H9 (cell line): ENCODE results near the gene RNF31. TPM values are rescaled to one million over a fixed set of nuclear protein-coding genes. Genes with fewer than 3 reads are reported as not detected.

Experiments
- DNase-seq: peaks from one replicate; pipeline ENCODE4 v3.0.0-alpha.2; 2017
- H2AFZ ChIP-seq: one replicate; pipeline ENCODE4 v1.6.1; 2013; ENCODE audit warnings: mild to moderate bottlenecking, low read length, control low read depth, moderate library complexity
- H2AK5ac ChIP-seq: 2 replicates; pipeline ENCODE4 v1.6.1; 2013; ENCODE audit warnings: low read length, control low read depth, mixed read lengths; ENCODE audit not compliant: insufficient read length
- H2BK120ac ChIP-seq: one replicate; pipeline ENCODE4 v1.6.1; 2013; ENCODE audit warnings: low read depth, mild to moderate bottlenecking, low read length, control low read depth, inconsistent platforms; ENCODE audit not compliant: poor library complexity, severe bottlenecking
- H2BK12ac ChIP-seq: 2 replicates; pipeline ENCODE4 v1.6.1; 2013; ENCODE audit warnings: low read length, control low read depth, mixed read lengths, low read depth; ENCODE audit not compliant: insufficient read length
- H2BK15ac ChIP-seq: 2 replicates; pipeline ENCODE4 v1.6.1; 2013; ENCODE audit warnings: low read depth, low read length, control low read depth
- H2BK20ac ChIP-seq: one replicate; pipeline ENCODE4 v1.6.1; 2013; ENCODE audit warnings: low read depth, mild to moderate bottlenecking, low read length, control low read depth, inconsistent platforms; ENCODE audit not compliant: poor library complexity, severe bottlenecking
- H2BK5ac ChIP-seq: 2 replicates; pipeline ENCODE4 v1.6.1; 2013; ENCODE audit warnings: low read length, control low read depth, mixed read lengths; ENCODE audit not compliant: insufficient read length
- H3K14ac ChIP-seq: 2 replicates; pipeline ENCODE4 v1.6.1; 2013; ENCODE audit warnings: low read length, control low read depth; ENCODE audit not compliant: insufficient read depth
- H3K18ac ChIP-seq: 2 replicates; pipeline ENCODE4 v1.6.1; 2013; ENCODE audit warnings: low read depth, mild to moderate bottlenecking, mixed read lengths, low read length, control low read depth; ENCODE audit not compliant: insufficient read length
- H3K23ac ChIP-seq: 2 replicates; pipeline ENCODE4 v1.6.1; 2013; ENCODE audit warnings: low read length, control low read depth, mixed read lengths, low read depth; ENCODE audit not compliant: insufficient read length
- H3K23me2 ChIP-seq: 2 replicates; pipeline ENCODE4 v1.6.1; 2013; ENCODE audit warnings: low read depth, mild to moderate bottlenecking, mixed read lengths, low read length, control low read depth; ENCODE audit not compliant: insufficient read length, poor library complexity, severe bottlenecking
- H3K27ac ChIP-seq: 2 replicates; pipeline ENCODE4 v1.5.1; 2013; ENCODE audit warnings: low read length, control low read depth, mixed read lengths, low read depth; ENCODE audit not compliant: insufficient read length
- H3K27me3 ChIP-seq: 2 replicates; pipeline ENCODE4 v1.6.1; 2013; ENCODE audit warnings: low read length, control low read depth, inconsistent platforms; ENCODE audit not compliant: insufficient read depth
- H3K4ac ChIP-seq: 2 replicates; pipeline ENCODE4 v1.6.1; 2013; ENCODE audit warnings: low read depth, mild to moderate bottlenecking, control low read depth, inconsistent platforms, low read length, moderate library complexity
- H3K4me1 ChIP-seq: 2 replicates; pipeline ENCODE4 v1.6.1; 2013; ENCODE audit warnings: low read length, control low read depth, inconsistent platforms; ENCODE audit not compliant: insufficient read depth
- H3K4me2 ChIP-seq: 2 replicates; pipeline ENCODE4 v1.6.1; 2013; ENCODE audit warnings: low read length, control low read depth, mixed read lengths; ENCODE audit not compliant: insufficient read length, insufficient read depth
- H3K56ac ChIP-seq: 2 replicates; pipeline ENCODE4 v1.6.1; 2013; ENCODE audit warnings: low read depth, mild to moderate bottlenecking, mixed read lengths, low read length, control low read depth; ENCODE audit not compliant: insufficient read length
- H3K79me1 ChIP-seq: 2 replicates; pipeline ENCODE4 v1.6.1; 2013; ENCODE audit warnings: low read depth, mild to moderate bottlenecking, moderate library complexity, low read length, control low read depth, inconsistent platforms; ENCODE audit not compliant: insufficient read depth, poor library complexity, severe bottlenecking
- H3K79me2 ChIP-seq: 2 replicates; pipeline ENCODE4 v1.6.1; 2013; ENCODE audit warnings: low read length, control low read depth, inconsistent platforms; ENCODE audit not compliant: insufficient read depth
- H3K9ac ChIP-seq: 2 replicates; pipeline ENCODE4 v1.6.1; 2013; ENCODE audit warnings: low read length, control low read depth, mixed read lengths; ENCODE audit not compliant: insufficient read length; ENCODE audit errors: extremely low read depth
- H3K9me3 ChIP-seq: one replicate; pipeline ENCODE4 v1.6.1; 2013; ENCODE audit warnings: low read depth, low read length, inconsistent platforms; ENCODE audit not compliant: control insufficient read depth
- H3T11ph ChIP-seq: one replicate; pipeline ENCODE4 v1.6.1; 2013; ENCODE audit warnings: mild to moderate bottlenecking, low read length, control low read depth, inconsistent platforms
- H4K20me1 ChIP-seq: one replicate; pipeline ENCODE4 v1.6.1; 2013; ENCODE audit not compliant: control insufficient read depth, insufficient read length, insufficient read depth
- H4K5ac ChIP-seq: 2 replicates; pipeline ENCODE4 v1.6.1; 2013; ENCODE audit warnings: low read depth, mild to moderate bottlenecking, mixed read lengths, low read length, control low read depth; ENCODE audit not compliant: insufficient read length
- H4K8ac ChIP-seq: replicated peaks from 2 replicates; pipeline ENCODE4 v1.6.1; 2013; ENCODE audit warnings: low read length, control low read depth, mixed read lengths, low read depth; ENCODE audit not compliant: insufficient read length
- H4K91ac ChIP-seq: 2 replicates; pipeline ENCODE4 v1.6.1; 2013; ENCODE audit warnings: low read depth, mild to moderate bottlenecking, moderate library complexity, mixed read lengths, low read length, control low read depth; ENCODE audit not compliant: insufficient read length
- H3K27ac Mint-ChIP-seq, 3 experiments: 2 replicates in 2 of 3; 3 replicates in 1 of 3; pipeline ENCODE4 v1.8.0; 2020 to 2021; ENCODE audit warnings: mixed read lengths in 3 of 3, mild to moderate bottlenecking in 1 of 3, moderate library complexity in 1 of 3
- H3K27me3 Mint-ChIP-seq: 2 replicates; pipeline ENCODE4 v1.8.0; 2021; ENCODE audit warnings: low read depth, mild to moderate bottlenecking, moderate library complexity, mixed read lengths
- H3K36me3 Mint-ChIP-seq, 3 experiments: 2 replicates in 2 of 3; 3 replicates in 1 of 3; pipeline ENCODE4 v1.8.0; 2020 to 2021; ENCODE audit warnings: low read depth in 3 of 3, mixed read lengths in 3 of 3; ENCODE audit not compliant: insufficient read depth in 1 of 3
- H3K4me1 Mint-ChIP-seq, 2 experiments: 2 replicates each; pipeline ENCODE4 v1.8.0; 2020; ENCODE audit warnings: mixed read lengths in 2 of 2
- H3K4me3 Mint-ChIP-seq, 2 experiments: 2 replicates in 1 of 2; 3 replicates in 1 of 2; pipeline ENCODE4 v1.8.0; 2020 to 2021; ENCODE audit warnings: mild to moderate bottlenecking in 2 of 2, mixed read lengths in 2 of 2, moderate library complexity in 1 of 2
- H3K9me3 Mint-ChIP-seq, 2 experiments: 2 replicates in 1 of 2; 3 replicates in 1 of 2; pipeline ENCODE4 v1.8.0; 2020; ENCODE audit warnings: mild to moderate bottlenecking in 2 of 2, mixed read lengths in 2 of 2, moderate library complexity in 1 of 2
- WGBS: extraction: QIAGEN DNeasy Blood & Tissue Kit; methylation state at CpG from one replicate; pipeline ENCODE4 v1.1.7; 2013; ENCODE audit warnings: missing lambda C conversion rate, low lambda C conversion rate, mixed read lengths; ENCODE audit not compliant: insufficient read length; ENCODE audit errors: extremely low coverage; 5-methylcytosine and 5-hydroxymethylcytosine counted together
- total RNA-seq: library from RNA; stranded (reverse); gene quantifications from 2 replicates; pipeline ENCODE4 v1.2.1, GENCODE V29; 2021
- TF ChIP-seq, protein P1 (sequence below): fragments of 200-600 bp; sonication (generic); conservative IDR thresholded peaks from 3 replicates; pipeline ENCODE4 v1.8.0; 2021; ENCODE audit warnings: antibody characterized with exemption, mild to moderate bottlenecking

Gene RNF31
- total RNA-seq, 1 experiment from 2014 or later, result 87.3 TPM

DNA sequence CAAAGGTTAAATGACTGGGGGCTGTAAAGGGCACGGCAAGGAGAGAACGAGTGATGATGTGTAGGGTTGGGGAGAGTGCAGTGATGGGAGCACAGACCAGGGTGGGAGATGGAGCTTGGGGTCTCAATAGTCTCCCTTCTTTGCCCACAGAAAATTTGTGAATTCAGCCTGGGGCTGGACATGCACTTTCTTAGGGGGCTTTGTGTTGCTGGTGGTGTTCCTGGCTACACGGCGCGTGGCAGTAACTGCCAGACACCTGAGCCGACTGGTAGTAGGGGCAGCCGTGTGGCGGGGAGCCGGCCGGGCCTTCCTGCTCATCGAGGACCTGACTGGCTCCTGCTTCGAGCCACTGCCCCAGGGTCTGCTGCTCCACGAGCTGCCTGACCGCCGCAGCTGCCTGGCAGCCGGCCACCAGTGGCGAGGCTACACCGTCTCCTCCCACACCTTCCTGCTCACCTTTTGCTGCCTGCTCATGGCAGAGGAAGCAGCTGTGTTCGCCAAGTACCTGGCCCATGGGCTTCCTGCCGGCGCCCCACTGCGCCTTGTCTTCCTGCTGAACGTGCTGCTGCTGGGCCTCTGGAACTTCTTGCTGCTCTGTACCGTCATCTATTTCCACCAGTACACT is 15.1 kb upstream of the RNF31 start:
- H2BK5ac ChIP-seq, result no peak overlapping the region
- WGBS, result no CpG with 5 or more reads among the region's 24 CpGs
- Mint-ChIP-seq H3K4me1 (peaks cover 14 to 16% of the 10 kb centered on the region in 2 experiments), H3K36me3 (peaks cover 0 to 4% (median 2%) of the 10 kb centered on the region in 3 experiments; a peak in 4 of 7 replicates), H3K4me3 (no peak overlapping the region), H3K27ac (peak overlapping the region in 2 of 3 experiments; percentile 39 to 50; a peak in 1 of 7 replicates), H3K9me3 (0 out of 5 replicates have a peak, but pooled peaks cover 0 to 2% of the 10 kb centered on the region in 2 experiments), H3K27me3 (no peaks in the 10 kb centered on the region)
- H2BK15ac ChIP-seq, result no peak overlapping the region
- no peak overlapping the region for H3K4ac ChIP-seq
- H3K4me1 ChIP-seq, result no peaks in the 10 kb centered on the region
- H3K23ac ChIP-seq, result no peak overlapping the region
- H2BK12ac ChIP-seq, result no peak overlapping the region
- no peak overlapping the region for H3K18ac ChIP-seq
- H2AFZ ChIP-seq, result no peak overlapping the region
- no peak overlapping the region for H4K91ac ChIP-seq
- H3K27me3 ChIP-seq, result no peaks in the 10 kb centered on the region
- no peak overlapping the region for H3K56ac ChIP-seq
- no peaks in the 10 kb centered on the region for H3K79me1 ChIP-seq
- no peak overlapping the region for H2BK120ac ChIP-seq
- H4K20me1 ChIP-seq, result no peaks in the 10 kb centered on the region
- H4K5ac ChIP-seq, result no peak overlapping the region
- no peak overlapping the region for H4K8ac ChIP-seq
- no peak for DNase-seq
- TF ChIP-seq, protein P1, sequence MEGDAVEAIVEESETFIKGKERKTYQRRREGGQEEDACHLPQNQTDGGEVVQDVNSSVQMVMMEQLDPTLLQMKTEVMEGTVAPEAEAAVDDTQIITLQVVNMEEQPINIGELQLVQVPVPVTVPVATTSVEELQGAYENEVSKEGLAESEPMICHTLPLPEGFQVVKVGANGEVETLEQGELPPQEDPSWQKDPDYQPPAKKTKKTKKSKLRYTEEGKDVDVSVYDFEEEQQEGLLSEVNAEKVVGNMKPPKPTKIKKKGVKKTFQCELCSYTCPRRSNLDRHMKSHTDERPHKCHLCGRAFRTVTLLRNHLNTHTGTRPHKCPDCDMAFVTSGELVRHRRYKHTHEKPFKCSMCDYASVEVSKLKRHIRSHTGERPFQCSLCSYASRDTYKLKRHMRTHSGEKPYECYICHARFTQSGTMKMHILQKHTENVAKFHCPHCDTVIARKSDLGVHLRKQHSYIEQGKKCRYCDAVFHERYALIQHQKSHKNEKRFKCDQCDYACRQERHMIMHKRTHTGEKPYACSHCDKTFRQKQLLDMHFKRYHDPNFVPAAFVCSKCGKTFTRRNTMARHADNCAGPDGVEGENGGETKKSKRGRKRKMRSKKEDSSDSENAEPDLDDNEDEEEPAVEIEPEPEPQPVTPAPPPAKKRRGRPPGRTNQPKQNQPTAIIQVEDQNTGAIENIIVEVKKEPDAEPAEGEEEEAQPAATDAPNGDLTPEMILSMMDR, result no peak
- no peaks in the 10 kb centered on the region for H3K9me3 ChIP-seq
- H3K14ac ChIP-seq, result no peak overlapping the region
- H2BK20ac ChIP-seq, result no peak overlapping the region
- no peak overlapping the region for H3K4me2 ChIP-seq
- H2AK5ac ChIP-seq, result no peak overlapping the region
- no peak overlapping the region for H3K9ac ChIP-seq
- H3K27ac ChIP-seq, result no peak overlapping the region
- H3K79me2 ChIP-seq, result no peaks in the 10 kb centered on the region
- H3T11ph ChIP-seq, result no peak overlapping the region
- peaks cover 10% of the 10 kb centered on the region for H3K23me2 ChIP-seq
